ENCODE measurements around the gene MTHFSD.

Gene MTHFSD

DNA sequence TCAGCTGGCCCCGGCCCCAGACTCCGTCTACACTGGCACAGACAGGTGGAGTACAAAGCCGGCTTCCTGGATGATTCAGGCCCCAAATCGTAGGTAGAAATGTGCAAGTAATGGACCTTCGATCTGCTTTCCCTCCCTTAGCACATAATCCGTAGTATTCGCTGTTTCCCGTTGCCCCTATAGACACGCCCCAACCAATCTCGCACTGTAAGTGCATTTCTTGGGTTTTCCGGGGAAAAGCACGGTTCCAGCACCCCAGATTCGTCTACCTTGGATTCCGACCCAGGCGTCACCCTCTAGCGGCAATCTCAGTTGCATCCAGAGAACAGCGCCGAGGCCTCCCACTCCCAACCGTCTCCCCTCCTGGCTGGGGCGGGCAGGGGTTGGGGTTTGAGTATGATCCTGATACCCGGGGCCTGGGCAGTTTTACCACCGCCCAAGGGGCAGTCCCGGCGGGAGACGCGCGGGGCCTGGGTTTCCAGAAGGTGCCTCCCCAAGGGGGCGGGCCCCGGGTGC lies 56.8 kb downstream of the MTHFSD start:
- H3K36me3 ChIP-seq (ENCODE audit: insufficient read depth, low read length) = no peaks in the 10 kb centered on the region
- no peak overlapping the region for H3K4me2 ChIP-seq (ENCODE audit: low read length)
- H3K27me3 ChIP-seq (ENCODE audit: control insufficient read depth, insufficient read depth, low read length) = peaks cover 93% of the 10 kb centered on the region
- H3K4me1 ChIP-seq (ENCODE audit: control insufficient read depth, insufficient read depth, low read length) = no peaks in the 10 kb centered on the region
- no peak overlapping the region for H3K4me3 ChIP-seq (ENCODE audit: low read length)
- no peak overlapping the region for H3K9ac ChIP-seq (ENCODE audit: low read depth, low read length)
- H3K9me3 ChIP-seq (replicated peaks; ENCODE audit: low read length) = no peaks in the 10 kb centered on the region

DNA sequence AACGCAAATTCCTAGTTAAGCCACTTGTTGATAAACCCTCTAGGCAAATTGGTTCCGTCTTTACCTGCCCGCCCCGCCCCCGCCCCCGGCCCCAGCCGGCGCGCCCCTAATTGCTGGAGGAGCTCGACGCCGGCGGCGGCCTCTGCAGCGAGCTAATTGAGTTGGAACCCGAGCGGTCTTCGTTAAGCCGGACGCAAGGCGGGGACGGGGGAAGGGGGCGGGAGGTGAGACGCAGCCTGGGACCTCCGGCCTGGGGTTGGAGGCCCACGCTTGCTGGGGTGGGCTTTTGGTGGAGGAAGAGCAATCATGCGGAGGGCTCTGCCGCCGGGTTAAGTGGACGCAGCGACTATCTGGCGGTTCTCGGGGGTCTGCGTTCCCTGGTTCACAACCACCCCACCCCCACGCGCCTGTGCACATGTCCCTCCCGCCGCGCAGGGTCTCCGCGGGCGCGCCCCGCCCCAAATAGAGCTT lies 57.4 kb downstream of the MTHFSD start:
- Histone ChIP-seq H3K9me3 (replicated peaks; ENCODE audit: low read length) (no peaks in the 10 kb centered on the region), H3K4me1 (ENCODE audit: control insufficient read depth, insufficient read depth, low read length) (no peaks in the 10 kb centered on the region), H3K9ac (ENCODE audit: low read depth, low read length) (no peak overlapping the region), H3K36me3 (ENCODE audit: insufficient read depth, low read length) (no peaks in the 10 kb centered on the region), H3K27me3 (ENCODE audit: control insufficient read depth, insufficient read depth, low read length) (peaks cover 92% of the 10 kb centered on the region), H3K4me3 (ENCODE audit: low read length) (no peak overlapping the region), H3K4me2 (ENCODE audit: low read length) (no peak overlapping the region)

DNA sequence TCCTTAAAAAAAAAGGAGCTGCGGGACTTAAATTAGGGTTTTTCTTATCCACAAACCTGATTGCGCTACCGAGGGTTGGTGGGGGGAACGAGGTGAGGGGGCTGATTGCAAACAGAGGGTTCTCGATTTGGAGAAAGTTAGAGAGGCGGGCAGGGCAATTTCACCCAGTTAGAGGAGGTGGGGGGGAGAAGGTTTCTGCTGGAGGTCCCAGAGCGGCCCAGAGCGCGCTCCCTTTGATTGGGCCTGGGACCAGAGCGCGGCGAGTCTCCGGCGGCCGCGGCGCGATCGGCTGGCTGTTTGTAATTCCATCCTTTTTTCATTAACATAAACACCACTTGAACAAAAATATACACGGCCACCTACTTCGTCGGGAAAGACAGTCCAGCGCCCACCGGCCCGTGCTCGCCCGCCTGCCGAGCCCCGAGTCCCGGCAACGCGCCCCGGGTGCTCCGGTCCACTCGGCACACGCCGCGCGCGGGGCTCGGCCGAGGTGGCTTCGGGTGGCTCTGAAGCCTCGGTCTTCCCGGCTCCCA lies 58.0 kb downstream of the MTHFSD start:
- no peaks in the 10 kb centered on the region for H3K9me3 ChIP-seq (replicated peaks; ENCODE audit: low read length)
- H3K4me2 ChIP-seq (ENCODE audit: low read length) = no peak overlapping the region
- H3K4me1 ChIP-seq (ENCODE audit: control insufficient read depth, insufficient read depth, low read length) = no peaks in the 10 kb centered on the region
- no peaks in the 10 kb centered on the region for H3K36me3 ChIP-seq (ENCODE audit: insufficient read depth, low read length)
- no peak overlapping the region for H3K4me3 ChIP-seq (ENCODE audit: low read length)
- H3K9ac ChIP-seq (ENCODE audit: low read depth, low read length) = no peak overlapping the region
- H3K27me3 ChIP-seq (ENCODE audit: control insufficient read depth, insufficient read depth, low read length) = peaks cover 92% of the 10 kb centered on the region

DNA sequence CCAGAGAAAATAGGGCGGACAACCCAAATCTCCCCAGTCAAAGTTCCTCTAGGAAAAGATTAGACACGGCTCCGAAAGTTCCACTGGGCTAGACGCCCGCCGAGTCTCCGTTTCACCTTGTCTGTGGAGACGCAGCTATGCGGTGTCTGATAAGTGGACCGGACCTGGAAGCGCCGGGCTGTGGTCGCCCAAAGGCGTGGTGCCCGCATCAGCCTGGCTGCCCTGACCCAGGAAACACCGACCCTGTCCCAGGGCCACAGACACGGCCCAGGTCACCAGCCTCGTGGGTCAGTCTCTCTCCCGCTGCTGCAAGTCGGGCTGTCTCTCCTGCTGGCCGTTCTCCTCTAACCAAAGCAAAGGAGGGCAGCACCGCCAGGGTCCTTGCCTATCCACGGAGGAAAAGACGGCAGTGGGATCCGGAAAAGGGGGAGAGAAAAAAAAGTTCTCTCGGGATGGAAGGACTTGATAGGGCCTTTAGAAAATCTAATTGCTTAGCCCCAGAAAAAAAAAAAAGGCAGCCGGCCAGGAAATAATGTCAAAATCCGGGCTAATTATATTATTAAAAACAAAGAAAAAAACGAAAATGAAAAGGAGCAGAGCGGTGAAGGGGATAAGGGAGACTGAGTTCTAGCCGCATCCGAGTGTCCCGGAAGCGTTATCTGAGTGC lies 58.6 kb downstream of the MTHFSD start:
- Histone ChIP-seq H3K4me2 (ENCODE audit: low read length) (no peak overlapping the region), H3K9ac (ENCODE audit: low read depth, low read length) (no peak overlapping the region), H3K4me3 (ENCODE audit: low read length) (no peak overlapping the region), H3K4me1 (ENCODE audit: control insufficient read depth, insufficient read depth, low read length) (no peaks in the 10 kb centered on the region), H3K36me3 (ENCODE audit: insufficient read depth, low read length) (no peaks in the 10 kb centered on the region), H3K9me3 (replicated peaks; ENCODE audit: low read length) (no peaks in the 10 kb centered on the region), H3K27me3 (ENCODE audit: control insufficient read depth, insufficient read depth, low read length) (peaks cover 92% of the 10 kb centered on the region)

DNA sequence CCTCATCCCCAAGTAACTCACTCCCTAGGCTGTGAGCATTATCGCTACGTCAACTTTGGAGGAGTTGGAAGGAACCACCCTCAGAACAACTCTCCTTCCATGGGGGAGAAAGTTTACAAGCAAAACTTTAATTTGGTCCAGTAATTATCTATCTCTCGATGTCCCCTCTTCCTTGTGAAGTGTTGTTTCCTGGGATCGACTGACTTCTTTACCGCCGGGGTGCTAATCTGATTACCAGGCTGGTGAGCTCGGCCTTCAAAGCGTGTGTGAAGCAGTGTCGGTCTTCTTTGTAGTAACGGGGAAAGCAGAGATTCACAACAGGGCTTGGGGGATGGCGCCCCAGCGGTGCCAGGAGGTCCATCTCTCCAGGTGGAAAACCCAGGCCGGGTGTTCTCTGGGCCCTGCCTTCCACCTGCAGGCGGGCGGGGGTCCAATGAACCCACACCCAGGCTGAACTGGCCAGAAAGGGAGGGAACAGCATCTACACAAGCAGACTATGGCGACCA lies 59.2 kb downstream of the MTHFSD start:
- Histone ChIP-seq H3K4me2 (ENCODE audit: low read length) (no peak overlapping the region), H3K9me3 (replicated peaks; ENCODE audit: low read length) (no peaks in the 10 kb centered on the region), H3K4me1 (ENCODE audit: control insufficient read depth, insufficient read depth, low read length) (no peaks in the 10 kb centered on the region), H3K4me3 (ENCODE audit: low read length) (no peak overlapping the region), H3K27me3 (ENCODE audit: control insufficient read depth, insufficient read depth, low read length) (peaks cover 92% of the 10 kb centered on the region), H3K36me3 (ENCODE audit: insufficient read depth, low read length) (no peaks in the 10 kb centered on the region), H3K9ac (ENCODE audit: low read depth, low read length) (no peak overlapping the region)

DNA sequence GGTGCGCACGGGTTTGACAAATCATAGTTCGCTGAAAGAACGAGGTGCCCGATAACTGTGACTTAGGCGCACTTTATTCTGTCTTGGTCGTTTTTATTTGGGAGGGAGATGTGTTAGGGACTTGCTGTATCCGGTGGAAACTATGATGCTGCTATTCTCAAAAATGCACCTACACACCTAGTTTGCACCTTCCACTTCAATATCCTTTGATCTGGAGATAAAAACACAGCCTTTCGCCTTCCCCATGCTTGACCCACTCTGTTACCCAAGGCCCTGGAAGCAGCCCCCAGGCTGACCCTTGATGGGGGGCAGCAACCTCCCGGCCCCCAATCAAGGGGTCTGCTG lies 59.7 kb downstream of the MTHFSD start:
- no peaks in the 10 kb centered on the region for H3K4me1 ChIP-seq (ENCODE audit: control insufficient read depth, insufficient read depth, low read length)
- H3K9ac ChIP-seq (ENCODE audit: low read depth, low read length) = no peak overlapping the region
- no peaks in the 10 kb centered on the region for H3K9me3 ChIP-seq (replicated peaks; ENCODE audit: low read length)
- no peak overlapping the region for H3K4me2 ChIP-seq (ENCODE audit: low read length)
- H3K36me3 ChIP-seq (ENCODE audit: insufficient read depth, low read length) = no peaks in the 10 kb centered on the region
- no peak overlapping the region for H3K4me3 ChIP-seq (ENCODE audit: low read length)
- H3K27me3 ChIP-seq (ENCODE audit: control insufficient read depth, insufficient read depth, low read length) = peaks cover 92% of the 10 kb centered on the region

DNA sequence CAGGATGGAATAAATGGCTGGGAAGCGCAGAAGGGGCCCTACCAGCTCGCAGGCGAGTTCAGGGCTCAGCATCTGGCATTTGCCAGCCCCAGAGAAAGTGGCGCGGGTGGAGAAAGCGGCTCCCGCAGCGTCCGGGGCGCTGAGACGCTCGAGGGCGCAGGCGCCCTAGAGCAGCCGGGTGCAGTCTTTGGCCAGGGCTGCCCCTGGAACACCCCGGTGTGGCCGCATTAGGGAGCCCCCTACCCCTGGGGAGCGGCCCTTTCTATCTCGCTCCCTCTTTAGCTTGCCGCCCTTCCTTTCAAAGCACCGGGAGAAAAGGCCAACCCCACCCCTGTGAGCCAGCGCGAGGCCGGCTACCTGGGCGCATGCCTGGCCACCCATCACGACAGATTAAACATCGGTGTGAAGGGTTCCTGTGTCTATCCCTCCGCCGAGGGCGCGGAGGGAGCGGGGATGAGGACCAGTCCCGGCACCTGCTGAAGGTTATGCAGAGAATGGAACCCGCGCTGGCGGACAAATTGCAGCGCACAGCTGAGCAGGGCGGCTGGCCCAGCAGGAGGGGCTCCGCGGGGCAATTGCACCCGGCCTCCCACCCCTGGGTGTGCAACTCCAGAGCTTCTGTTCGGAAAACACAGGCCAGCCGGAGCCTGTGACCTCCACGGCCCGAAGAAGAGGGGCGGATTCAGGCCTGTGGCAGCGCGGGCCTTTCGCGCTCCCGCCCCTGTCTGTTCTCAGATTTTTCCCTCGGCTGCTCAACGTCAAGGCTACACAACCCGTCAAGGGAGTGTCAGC lies 60.3 kb downstream of the MTHFSD start:
- H3K4me3 ChIP-seq (ENCODE audit: low read length) = no peak overlapping the region
- H3K9ac ChIP-seq (ENCODE audit: low read depth, low read length) = no peak overlapping the region
- peaks cover 92% of the 10 kb centered on the region for H3K27me3 ChIP-seq (ENCODE audit: control insufficient read depth, insufficient read depth, low read length)
- H3K36me3 ChIP-seq (ENCODE audit: insufficient read depth, low read length) = no peaks in the 10 kb centered on the region
- H3K4me1 ChIP-seq (ENCODE audit: control insufficient read depth, insufficient read depth, low read length) = no peaks in the 10 kb centered on the region
- H3K9me3 ChIP-seq (replicated peaks; ENCODE audit: low read length) = no peaks in the 10 kb centered on the region
- no peak overlapping the region for H3K4me2 ChIP-seq (ENCODE audit: low read length)

DNA sequence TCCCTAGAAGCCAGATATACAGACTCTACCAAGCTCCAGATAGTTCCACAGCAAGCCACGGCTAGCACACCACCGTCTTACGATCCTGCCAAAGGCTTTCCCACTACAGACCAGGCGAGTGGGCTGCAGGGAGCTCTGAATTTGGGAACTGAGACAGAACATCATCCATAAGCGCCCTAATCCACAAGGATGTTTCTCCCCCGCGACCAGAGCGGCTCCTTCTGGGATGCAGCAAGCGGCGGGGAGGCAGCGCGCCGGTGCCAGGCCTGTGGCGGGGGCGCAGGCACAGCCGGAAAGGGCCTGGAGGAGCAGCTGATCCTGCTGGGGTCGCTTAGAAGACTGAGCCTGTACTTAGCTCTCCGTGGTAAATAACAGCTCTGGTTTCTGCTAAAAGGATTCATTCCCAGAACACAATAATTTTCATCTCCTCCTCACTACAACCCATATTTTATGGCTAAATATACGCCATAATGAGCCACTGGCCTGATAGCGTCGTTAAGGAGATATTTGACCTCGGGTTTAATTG lies 60.9 kb downstream of the MTHFSD start:
- Histone ChIP-seq H3K4me3 (ENCODE audit: low read length) (no peak overlapping the region), H3K4me2 (ENCODE audit: low read length) (no peak overlapping the region), H3K9ac (ENCODE audit: low read depth, low read length) (no peak overlapping the region), H3K36me3 (ENCODE audit: insufficient read depth, low read length) (no peaks in the 10 kb centered on the region), H3K27me3 (ENCODE audit: control insufficient read depth, insufficient read depth, low read length) (peaks cover 92% of the 10 kb centered on the region), H3K9me3 (replicated peaks; ENCODE audit: low read length) (no peaks in the 10 kb centered on the region), H3K4me1 (ENCODE audit: control insufficient read depth, insufficient read depth, low read length) (no peaks in the 10 kb centered on the region)

DNA sequence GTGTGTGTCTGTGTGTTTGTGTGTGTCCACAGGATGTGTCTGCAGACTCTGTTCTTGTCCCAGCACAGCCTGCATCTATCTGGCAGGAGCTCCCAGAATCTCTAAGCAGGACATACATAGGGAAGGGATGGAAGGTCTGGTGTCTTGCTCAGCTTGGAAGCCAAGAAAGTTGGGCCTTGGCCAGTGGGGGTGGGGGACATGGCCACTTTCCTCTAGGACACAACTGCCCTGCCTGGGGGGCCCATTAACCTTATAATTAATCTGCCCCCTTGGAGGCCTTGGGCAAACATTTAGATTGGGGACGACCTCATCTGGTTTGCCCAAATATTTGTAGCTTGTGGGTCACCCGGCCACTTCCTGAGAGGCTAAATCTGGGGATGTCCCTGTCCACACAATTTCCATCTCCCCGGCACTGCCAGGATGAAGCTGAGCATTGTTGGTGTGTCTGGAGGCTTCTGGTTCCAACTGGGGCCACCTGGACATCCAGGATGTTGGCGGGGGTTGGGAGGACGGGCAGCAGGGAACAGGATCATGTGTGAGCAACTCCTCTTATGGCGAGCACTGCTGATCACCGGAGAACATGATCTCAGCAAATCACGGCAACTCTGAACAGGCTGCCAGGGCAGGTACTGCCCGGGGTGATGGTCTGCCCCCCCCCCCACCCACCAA lies 61.9 kb downstream of the MTHFSD start:
- Histone ChIP-seq H3K9ac (ENCODE audit: low read depth, low read length) (no peak overlapping the region), H3K4me2 (ENCODE audit: low read length) (no peak overlapping the region), H3K9me3 (replicated peaks; ENCODE audit: low read length) (no peaks in the 10 kb centered on the region), H3K4me1 (ENCODE audit: control insufficient read depth, insufficient read depth, low read length) (no peaks in the 10 kb centered on the region), H3K4me3 (ENCODE audit: low read length) (no peak overlapping the region), H3K27me3 (ENCODE audit: control insufficient read depth, insufficient read depth, low read length) (peaks cover 91% of the 10 kb centered on the region), H3K36me3 (ENCODE audit: insufficient read depth, low read length) (no peaks in the 10 kb centered on the region)

DNA sequence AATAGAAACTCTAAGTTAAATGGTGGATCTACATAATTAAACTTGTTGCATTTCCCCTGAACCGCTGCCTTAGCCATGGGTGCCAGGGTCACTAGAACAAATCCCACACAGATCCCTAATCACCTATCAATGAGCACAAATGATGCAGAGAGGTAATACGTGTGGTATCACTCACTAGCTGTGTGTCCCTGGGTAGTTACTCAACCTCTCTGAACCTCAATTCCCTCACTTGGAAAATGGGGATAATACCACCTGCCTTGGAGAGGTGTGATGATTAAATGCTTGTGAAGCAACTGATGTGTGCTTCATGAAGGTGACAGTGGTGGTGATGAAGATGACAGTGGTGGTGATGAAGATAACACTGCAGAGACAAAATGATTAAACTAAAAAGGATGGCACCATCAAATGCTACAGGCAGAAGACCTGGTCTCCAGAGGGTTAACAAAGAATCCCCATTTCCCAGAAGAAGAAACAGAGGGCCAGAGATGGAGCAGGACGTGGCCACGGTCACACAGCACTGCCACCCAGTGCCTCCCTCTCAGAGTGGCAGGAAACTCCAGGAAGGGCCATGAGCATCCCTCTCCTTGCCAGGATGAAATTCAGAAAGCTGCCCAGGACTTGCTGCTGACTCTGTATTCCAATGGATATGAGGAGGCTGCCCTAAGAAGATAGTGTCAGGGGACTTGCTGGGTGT lies 62.6 kb downstream of the MTHFSD start:
- no peaks in the 10 kb centered on the region for H3K4me1 ChIP-seq (ENCODE audit: control insufficient read depth, insufficient read depth, low read length)
- no peaks in the 10 kb centered on the region for H3K9me3 ChIP-seq (replicated peaks; ENCODE audit: low read length)
- H3K4me2 ChIP-seq (ENCODE audit: low read length) = no peak overlapping the region
- no peak overlapping the region for H3K9ac ChIP-seq (ENCODE audit: low read depth, low read length)
- H3K36me3 ChIP-seq (ENCODE audit: insufficient read depth, low read length) = no peaks in the 10 kb centered on the region
- peaks cover 96% of the 10 kb centered on the region for H3K27me3 ChIP-seq (ENCODE audit: control insufficient read depth, insufficient read depth, low read length)
- H3K4me3 ChIP-seq (ENCODE audit: low read length) = no peak overlapping the region

DNA sequence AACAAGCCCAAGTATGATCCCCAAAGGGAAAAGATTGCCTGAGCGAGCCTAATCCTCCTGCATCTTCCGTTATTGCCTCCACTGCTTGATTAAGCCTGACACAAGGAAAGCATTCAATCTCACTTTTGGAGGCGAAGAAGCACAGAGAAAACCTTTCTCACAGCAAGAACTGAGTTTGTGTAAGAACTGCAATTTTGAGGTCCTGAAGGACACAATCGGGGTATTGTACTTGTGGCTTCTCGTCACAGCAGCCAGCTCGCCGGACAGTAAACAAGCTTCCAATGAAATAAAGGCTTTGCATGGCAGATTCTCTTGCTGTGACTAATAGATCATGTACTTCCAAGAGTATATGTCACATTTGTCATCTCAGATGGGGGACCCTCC lies 63.4 kb downstream of the MTHFSD start:
- H3K9ac ChIP-seq (ENCODE audit: low read depth, low read length) = no peak overlapping the region
- H3K4me2 ChIP-seq (ENCODE audit: low read length) = no peak overlapping the region
- peaks cover 96% of the 10 kb centered on the region for H3K27me3 ChIP-seq (ENCODE audit: control insufficient read depth, insufficient read depth, low read length)
- H3K4me1 ChIP-seq (ENCODE audit: control insufficient read depth, insufficient read depth, low read length) = no peaks in the 10 kb centered on the region
- no peaks in the 10 kb centered on the region for H3K9me3 ChIP-seq (replicated peaks; ENCODE audit: low read length)
- H3K36me3 ChIP-seq (ENCODE audit: insufficient read depth, low read length) = no peaks in the 10 kb centered on the region
- H3K4me3 ChIP-seq (ENCODE audit: low read length) = no peak overlapping the region
